Upper lobe of left lung (tissue), 6 donors: ENCODE results near the gene PROM2. TPM values are rescaled to one million over a fixed set of nuclear protein-coding genes. Genes with fewer than 3 reads are reported as not detected.

Source experiments
- ATAC-seq, 2 donors: fragments of 200-7000 bp; cut with Tn5 transposase; one replicate each; pipeline ENCODE4 v1.9.1; 2022; ENCODE audit warnings: mild to moderate bottlenecking in 2 of 2, moderate library complexity in 2 of 2; ENCODE audit not compliant: low FRiP score in 2 of 2
- DNase-seq, 2 donors: peaks; one replicate each; pipeline ENCODE4 v3.0.0-alpha.2; 2019 to 2020
- H3K27ac ChIP-seq, 4 donors: fragments of 200-600 bp; sonication (generic); one replicate each; pipeline ENCODE4 v1.5.1; 2016 to 2019
- H3K27me3 ChIP-seq, 4 donors: fragments of 200-600 bp; sonication (generic); one replicate each; pipeline ENCODE4 v1.5.1; 2017 to 2019
- H3K36me3 ChIP-seq, 4 donors: fragments of 200-600 bp; sonication (generic); one replicate each; pipeline ENCODE4 v1.5.1; 2016 to 2019
- H3K4me1 ChIP-seq, 4 donors: fragments of 200-600 bp; sonication (generic); one replicate each; pipeline ENCODE4 v1.5.1; 2018 to 2019
- H3K4me3 ChIP-seq, 4 donors: fragments of 200-600 bp; sonication (generic); one replicate each; pipeline ENCODE4 v1.5.1; 2017 to 2019; ENCODE audit warnings: mild to moderate bottlenecking in 2 of 4, moderate library complexity in 1 of 4
- H3K9me3 ChIP-seq, 4 donors: fragments of 200-600 bp; sonication (generic); one replicate each; pipeline ENCODE4 v1.5.1; 2018 to 2019
- CTCF ChIP-seq, 6 experiments: fragments of 450-650 bp in 4 of 6; fragments of 200-600 bp in 2 of 6; sonication (generic) in 2 of 6; IDR thresholded peaks; one replicate each; pipeline ENCODE4 v1.5.1; 2016 to 2019; ENCODE audit warnings: antibody characterized with exemption in 6 of 6
- EP300 ChIP-seq, 4 donors: sonication (generic); formaldehyde crosslinking; IDR thresholded peaks; one replicate each; pipeline ENCODE4 v1.5.1; 2017; ENCODE audit warnings: antibody characterized with exemption in 4 of 4, control low read depth in 2 of 4
- POLR2A ChIP-seq, 4 donors: fragments of 450-650 bp; IDR thresholded peaks; one replicate each; pipeline ENCODE4 v1.5.1; 2016 to 2017; ENCODE audit warnings: antibody characterized with exemption in 4 of 4, mild to moderate bottlenecking in 2 of 4
- POLR2AphosphoS5 ChIP-seq, 2 donors: sonication (generic); formaldehyde crosslinking; IDR thresholded peaks; one replicate each; pipeline ENCODE4 v1.5.1; 2017; ENCODE audit warnings: antibody characterized with exemption in 2 of 2
- WGBS, 2 donors: methylation state at CpG; one replicate each; pipeline ENCODE4 v1.1.5; 2017 to 2018; 5-methylcytosine and 5-hydroxymethylcytosine counted together
- total RNA-seq, 6 donors: library from RNA; depleted of rRNA in 4 of 6; stranded (reverse); fragments of >200 nt in 4 of 6; gene quantifications; one replicate each; pipeline versions ENCODE4 v1.1.0 to v1.2.1, GENCODE V29; 2016 to 2021
- donor health status: DM: no; HTN: no; CAD: no; lungs with moderate emphysema.
- donor health status: DM: no; HTN: yes; CAD: no; lungs with severe emphysema.

The PROM2 gene
- total RNA-seq, 6 donors from 2014 or later = 3.3 to 26.2 (median 5.0) TPM

GRCh38 chr2:95265182-95265581 is 9.1 kb upstream of the PROM2 start:
- no peak for TF ChIP-seq EP300 (IDR thresholded peaks at IDR 0.05)
- TF ChIP-seq CTCF (IDR thresholded peaks at IDR 0.05) = no peak
- TF ChIP-seq POLR2AphosphoS5 (IDR thresholded peaks at IDR 0.05) = no peak
- TF ChIP-seq POLR2A (IDR thresholded peaks at IDR 0.05) = no peak
- WGBS, 2 donors = 84 to 88% methylated on average over 4 of the region's 4 CpGs
- H3K27me3 ChIP-seq = no peaks in the 10 kb centered on the region
- no peaks in the 10 kb centered on the region for H3K9me3 ChIP-seq
- H3K36me3 ChIP-seq = no peaks in the 10 kb centered on the region
- no peaks in the 10 kb centered on the region for H3K4me1 ChIP-seq
- DNase-seq (no peak), ATAC-seq (no peak)
- H3K4me3 ChIP-seq = no peak overlapping the region
- no peak overlapping the region for H3K27ac ChIP-seq

DNA sequence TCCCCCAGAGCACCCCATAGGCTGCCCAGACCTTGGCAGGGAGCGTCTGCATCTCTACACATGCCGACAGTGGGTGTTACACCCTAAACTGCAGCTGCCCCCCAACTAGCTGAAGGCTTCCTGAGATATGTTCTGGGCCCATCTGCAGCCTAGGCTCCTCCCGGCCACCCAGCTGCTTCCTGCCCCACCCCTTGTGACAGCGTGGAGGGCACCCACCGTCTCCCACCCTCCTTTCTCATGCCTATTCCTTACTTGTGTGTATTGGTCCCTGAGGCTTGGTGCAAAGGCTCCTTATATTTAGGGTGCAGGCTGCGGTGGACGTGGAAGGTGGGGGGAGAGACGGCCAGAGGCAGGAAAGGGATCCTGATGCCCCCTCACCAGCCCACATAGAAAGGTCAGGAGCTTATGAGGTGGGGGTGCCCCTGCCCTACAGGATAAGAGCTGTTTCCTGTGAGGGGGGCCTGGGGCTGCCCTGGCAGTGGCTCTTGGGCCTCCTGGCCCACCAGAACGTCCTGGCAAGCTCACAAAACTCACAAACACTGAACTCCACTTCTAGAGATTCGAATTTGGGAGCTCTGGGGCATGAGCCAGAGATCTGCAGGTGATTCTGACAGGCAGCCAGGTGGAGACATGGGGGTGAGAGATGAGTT is 7.3 kb upstream of the PROM2 start:
- no peaks in the 10 kb centered on the region for H3K36me3 ChIP-seq
- no peaks in the 10 kb centered on the region for H3K4me1 ChIP-seq
- H3K4me3 ChIP-seq = no peak overlapping the region
- WGBS, 2 donors = 62 to 81% methylated on average over 10 of the region's 10 CpGs
- TF ChIP-seq EP300 (IDR thresholded peaks at IDR 0.05) = no peak
- no peak for TF ChIP-seq CTCF (IDR thresholded peaks at IDR 0.05)
- TF ChIP-seq POLR2AphosphoS5 (IDR thresholded peaks at IDR 0.05) = no peak
- no peak for TF ChIP-seq POLR2A (IDR thresholded peaks at IDR 0.05)
- DNase-seq (no peak), ATAC-seq (no peak)
- H3K27me3 ChIP-seq = no peaks in the 10 kb centered on the region
- H3K9me3 ChIP-seq = no peaks in the 10 kb centered on the region
- no peak overlapping the region for H3K27ac ChIP-seq

GRCh38 chr2:95267458-95268210 is 6.6 kb upstream of the PROM2 start:
- H3K27ac ChIP-seq = no peak overlapping the region
- DNase-seq = no peak
- no peaks in the 10 kb centered on the region for H3K36me3 ChIP-seq
- no peaks in the 10 kb centered on the region for H3K4me1 ChIP-seq
- no peaks in the 10 kb centered on the region for H3K9me3 ChIP-seq
- TF ChIP-seq CTCF (IDR thresholded peaks at IDR 0.05) = no peak
- TF ChIP-seq POLR2AphosphoS5 (IDR thresholded peaks at IDR 0.05) = no peak
- TF ChIP-seq EP300 (IDR thresholded peaks at IDR 0.05) = no peak
- TF ChIP-seq POLR2A (IDR thresholded peaks at IDR 0.05) = no peak
- WGBS, 2 donors = 74 to 89% methylated on average over 7 to 11 of the region's 11 CpGs
- ATAC-seq = no peak
- H3K27me3 ChIP-seq = no peaks in the 10 kb centered on the region
- H3K4me3 ChIP-seq = no peak overlapping the region

- Histone ChIP-seq H3K4me1 (no peaks in the 10 kb centered on the region), H3K27me3 (no peaks in the 10 kb centered on the region), H3K36me3 (no peaks in the 10 kb centered on the region), H3K9me3 (no peaks in the 10 kb centered on the region), H3K4me3 (no peak overlapping the region), H3K27ac (no peak overlapping the region)
- ATAC-seq (no peak), DNase-seq (no peak)
- TF ChIP-seq CTCF (IDR thresholded peaks at IDR 0.05) = no peak
- TF ChIP-seq EP300 (IDR thresholded peaks at IDR 0.05) = no peak
- TF ChIP-seq POLR2A (IDR thresholded peaks at IDR 0.05) = no peak
- no peak for TF ChIP-seq POLR2AphosphoS5 (IDR thresholded peaks at IDR 0.05)
- WGBS, 2 donors = 89 to 90% methylated on average over 5 to 13 of the region's 13 CpGs
These were observed 5.8 kb upstream of the PROM2 start for GRCh38 chr2:95268211-95269035.
